ENCODE results near the gene TBC1D16. TPM values are rescaled to one million over a fixed set of nuclear protein-coding genes. Genes with fewer than 3 reads are reported as not detected.
A peak's percentile ranks its signal among the peaks of the same experiment; 100 is the strongest.

The TBC1D16 gene
- total and polyA plus RNA-seq, 5 donors from 2014 or later: 0.06 to 0.72 (median 0.13) TPM

DNA sequence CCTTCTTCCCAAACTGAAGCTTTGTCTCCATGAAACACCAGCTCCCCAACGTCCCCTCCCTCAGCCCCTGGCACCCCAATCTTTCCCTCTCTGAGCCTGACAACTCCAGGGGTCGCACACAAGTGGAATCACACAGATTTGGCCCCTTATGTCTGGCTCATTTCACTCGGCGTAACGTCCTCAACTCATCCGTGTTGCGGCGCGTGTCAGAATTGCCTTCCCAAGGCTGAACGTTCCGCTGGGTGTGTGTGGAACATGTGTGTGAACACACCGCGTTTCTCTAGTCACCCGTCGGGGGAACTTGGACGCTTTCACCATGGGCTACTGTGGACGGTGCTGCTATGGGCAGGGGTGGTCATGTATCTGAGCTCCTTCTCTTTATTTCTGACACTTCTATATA lies 45.0 kb downstream of the TBC1D16 start:
- Mint-ChIP-seq H3K27me3 (peaks cover 10% of the 10 kb centered on the region), H3K36me3 (no peaks in the 10 kb centered on the region), H3K4me1 (peaks cover 0 to 43% (median 9%) of the 10 kb centered on the region in 4 donors), H3K4me3 (peak overlapping the region in 3 of 4 donors; percentile 18 to 81 (median 23)), H3K9me3 (no peaks in the 10 kb centered on the region), H3K27ac (no peak overlapping the region)
- DNase-seq (no peak), ATAC-seq (ENCODE audit: low read depth in 2 of 2) (no peak)
- H3K27me3 ChIP-seq (ENCODE audit: control insufficient read depth, insufficient read depth, low read length): no peaks in the 10 kb centered on the region
- no peaks in the 10 kb centered on the region for H3K9me3 ChIP-seq (ENCODE audit: control insufficient read depth in 2 of 2, low read length in 2 of 2)
- H3K27ac ChIP-seq (ENCODE audit: insufficient read depth, low read length, poor library complexity, severe bottlenecking): no peak overlapping the region
- no peaks in the 10 kb centered on the region for H3K36me3 ChIP-seq (ENCODE audit: control insufficient read depth, insufficient read depth, low read length)
- H3K4me3 ChIP-seq (ENCODE audit: low read depth, low read length): no peak overlapping the region
- H3K4me1 ChIP-seq (ENCODE audit: control insufficient read depth, insufficient read depth, low read length, poor library complexity, severe bottlenecking): peaks cover 15% of the 10 kb centered on the region

DNA sequence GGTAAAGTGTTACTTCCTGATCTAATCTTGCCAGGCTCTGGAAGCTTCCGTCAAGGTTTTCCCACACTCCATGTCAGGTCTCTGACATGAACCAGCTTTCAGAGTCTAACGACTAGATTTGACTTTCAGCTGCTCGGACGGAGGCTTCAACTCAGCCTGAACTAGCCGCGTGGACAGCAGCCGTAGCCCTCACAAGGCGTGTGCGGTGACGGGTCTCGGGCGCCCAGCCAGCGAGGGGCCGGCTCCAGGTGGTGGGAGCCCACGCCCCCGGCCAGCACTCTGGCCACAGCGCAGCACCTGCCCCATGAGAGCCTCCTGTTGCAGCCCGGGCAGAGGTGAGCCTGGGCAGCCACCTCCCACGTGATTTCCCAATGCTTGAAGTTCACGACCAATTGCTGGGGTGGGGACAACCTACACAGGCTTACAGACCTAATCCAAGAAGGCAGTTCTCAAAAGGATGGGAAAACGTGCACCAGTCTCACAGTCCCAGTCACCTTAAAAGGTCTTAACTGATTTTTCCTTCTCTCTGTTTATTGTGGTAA lies 45.5 kb downstream of the TBC1D16 start:
- Histone ChIP-seq H3K27ac (ENCODE audit: insufficient read depth, low read length, poor library complexity, severe bottlenecking) (no peak overlapping the region), H3K4me1 (ENCODE audit: control insufficient read depth, insufficient read depth, low read length, poor library complexity, severe bottlenecking) (peaks cover 15% of the 10 kb centered on the region), H3K4me3 (ENCODE audit: low read depth, low read length) (no peak overlapping the region), H3K9me3 (ENCODE audit: control insufficient read depth in 2 of 2, low read length in 2 of 2) (no peaks in the 10 kb centered on the region), H3K36me3 (ENCODE audit: control insufficient read depth, insufficient read depth, low read length) (no peaks in the 10 kb centered on the region), H3K27me3 (ENCODE audit: control insufficient read depth, insufficient read depth, low read length) (no peaks in the 10 kb centered on the region)
- H3K9me3 Mint-ChIP-seq: no peaks in the 10 kb centered on the region
- H3K27ac Mint-ChIP-seq: no peak overlapping the region
- no peaks in the 10 kb centered on the region for H3K36me3 Mint-ChIP-seq
- H3K4me1 Mint-ChIP-seq: peaks cover 0 to 40% (median 7%) of the 10 kb centered on the region in 4 donors
- ATAC-seq (ENCODE audit: low read depth in 2 of 2) (no peak), DNase-seq (no peak)
- peak overlapping the region in 2 of 4 donors; percentile 23 to 63 for H3K4me3 Mint-ChIP-seq
- H3K27me3 Mint-ChIP-seq: peaks cover 10% of the 10 kb centered on the region

DNA sequence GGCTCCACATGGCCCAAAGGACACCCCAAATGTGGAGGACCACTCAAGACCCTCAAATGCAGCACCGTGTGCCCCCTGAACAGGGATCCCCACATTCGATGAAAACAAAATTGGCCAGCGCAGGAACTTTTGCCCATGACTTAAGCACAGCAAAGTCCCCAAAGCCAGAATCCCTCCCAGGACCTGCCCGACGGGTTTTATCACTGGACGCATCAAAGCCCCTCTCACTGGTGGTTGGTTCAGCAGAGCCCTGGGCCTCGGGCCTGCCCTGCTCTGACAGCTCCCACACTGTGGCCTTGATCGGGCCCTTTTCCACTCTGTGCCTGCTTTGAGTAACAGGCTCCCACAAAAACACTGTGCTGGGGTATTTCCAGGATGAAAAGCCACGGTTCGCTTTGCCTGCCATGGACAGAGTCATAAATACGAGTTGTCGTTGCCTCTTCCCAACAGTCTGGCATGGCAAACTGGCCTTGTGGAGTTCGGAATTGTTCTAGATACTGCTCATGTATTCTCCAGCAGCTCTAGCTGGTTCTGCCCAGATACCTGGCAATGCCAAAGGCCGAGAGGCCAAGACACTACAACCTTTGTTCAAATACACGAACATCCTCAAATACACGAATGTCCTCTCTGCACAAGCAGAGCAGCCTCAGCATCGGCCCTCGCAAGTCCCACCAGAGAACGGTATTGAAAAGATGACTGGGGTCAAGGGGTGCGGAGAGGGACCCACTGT lies 46.4 kb downstream of the TBC1D16 start:
- H3K27ac ChIP-seq (ENCODE audit: insufficient read depth, low read length, poor library complexity, severe bottlenecking): no peak overlapping the region
- ATAC-seq (ENCODE audit: low read depth in 2 of 2) (no peak), DNase-seq (no peak)
- peaks cover 15% of the 10 kb centered on the region for H3K4me1 ChIP-seq (ENCODE audit: control insufficient read depth, insufficient read depth, low read length, poor library complexity, severe bottlenecking)
- Mint-ChIP-seq H3K27me3 (peaks cover 10% of the 10 kb centered on the region), H3K27ac (no peak overlapping the region), H3K4me1 (peaks cover 0 to 34% (median 7%) of the 10 kb centered on the region in 4 donors), H3K9me3 (no peaks in the 10 kb centered on the region), H3K36me3 (no peaks in the 10 kb centered on the region), H3K4me3 (peak overlapping the region in 2 of 4 donors; percentile 47 to 63)
- H3K4me3 ChIP-seq (ENCODE audit: low read depth, low read length): no peak overlapping the region
- H3K27me3 ChIP-seq (ENCODE audit: control insufficient read depth, insufficient read depth, low read length): no peaks in the 10 kb centered on the region
- no peaks in the 10 kb centered on the region for H3K36me3 ChIP-seq (ENCODE audit: control insufficient read depth, insufficient read depth, low read length)
- H3K9me3 ChIP-seq (ENCODE audit: control insufficient read depth in 2 of 2, low read length in 2 of 2): no peaks in the 10 kb centered on the region

DNA sequence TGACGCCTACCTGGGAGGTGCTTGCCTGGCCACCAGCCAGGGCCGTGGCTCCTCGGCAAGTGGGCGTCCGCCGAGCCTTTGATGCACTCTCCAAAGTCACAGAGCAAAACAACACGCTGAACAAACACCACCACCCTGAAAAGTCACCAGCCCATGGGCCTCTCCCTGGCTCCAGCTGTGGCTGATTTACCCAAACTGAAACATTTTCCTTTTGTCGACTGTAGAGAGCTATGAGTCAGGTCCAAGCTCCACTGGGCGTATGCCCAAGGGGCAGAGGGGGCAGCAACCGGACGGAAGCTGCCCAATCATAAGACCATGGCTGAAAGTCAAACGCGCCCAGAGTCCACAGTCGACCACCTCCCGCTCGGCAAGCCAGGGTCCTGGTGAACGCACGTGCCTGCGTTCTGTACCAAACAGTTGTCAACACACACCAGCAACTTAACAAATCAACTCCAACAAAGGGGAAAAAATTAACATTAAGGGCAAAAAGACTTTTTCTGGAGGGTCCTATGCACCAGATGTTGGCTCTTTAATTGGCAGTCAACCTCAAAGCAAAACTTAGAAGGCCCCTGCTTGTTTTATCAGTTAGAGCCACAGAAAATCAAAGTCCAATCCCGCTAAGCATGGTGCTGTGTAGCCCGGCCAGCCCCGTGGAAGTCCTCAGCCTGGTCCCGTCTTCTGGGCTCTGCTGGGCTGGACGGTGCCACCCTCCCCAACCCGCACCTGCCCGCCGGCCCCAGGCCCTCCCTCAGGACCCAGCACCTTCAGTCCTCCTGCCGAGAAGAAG lies 47.3 kb downstream of the TBC1D16 start:
- no peak overlapping the region for H3K4me3 ChIP-seq (ENCODE audit: low read depth, low read length)
- ATAC-seq (ENCODE audit: low read depth in 2 of 2) (no peak), DNase-seq (no peak)
- no peaks in the 10 kb centered on the region for H3K36me3 ChIP-seq (ENCODE audit: control insufficient read depth, insufficient read depth, low read length)
- Mint-ChIP-seq H3K27ac (peak overlapping the region in 2 of 3 donors; percentile 55 to 69), H3K4me3 (peak overlapping the region in 1 of 4 donors; percentile 58), H3K36me3 (no peaks in the 10 kb centered on the region), H3K4me1 (peaks cover 0 to 31% (median 7%) of the 10 kb centered on the region in 4 donors), H3K9me3 (no peaks in the 10 kb centered on the region), H3K27me3 (peaks cover 10% of the 10 kb centered on the region)
- H3K4me1 ChIP-seq (ENCODE audit: control insufficient read depth, insufficient read depth, low read length, poor library complexity, severe bottlenecking): peaks cover 15% of the 10 kb centered on the region
- H3K9me3 ChIP-seq (ENCODE audit: control insufficient read depth in 2 of 2, low read length in 2 of 2): no peaks in the 10 kb centered on the region
- no peaks in the 10 kb centered on the region for H3K27me3 ChIP-seq (ENCODE audit: control insufficient read depth, insufficient read depth, low read length)
- H3K27ac ChIP-seq (ENCODE audit: insufficient read depth, low read length, poor library complexity, severe bottlenecking): no peak overlapping the region

DNA sequence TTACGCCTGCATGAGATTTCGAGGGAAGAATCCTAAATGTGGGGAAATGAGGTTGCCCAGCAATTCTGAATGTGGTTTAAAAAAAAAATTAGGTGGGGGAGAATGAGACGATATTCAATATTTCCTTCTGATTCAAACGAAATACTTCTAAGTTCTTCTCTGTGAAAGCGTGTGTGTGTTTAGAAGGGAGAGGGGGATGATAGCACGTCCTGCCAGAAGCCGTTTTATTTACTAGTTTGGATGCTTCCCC lies 47.8 kb downstream of the TBC1D16 start:
- Histone ChIP-seq H3K4me3 (ENCODE audit: low read depth, low read length) (no peak overlapping the region), H3K27me3 (ENCODE audit: control insufficient read depth, insufficient read depth, low read length) (no peaks in the 10 kb centered on the region), H3K36me3 (ENCODE audit: control insufficient read depth, insufficient read depth, low read length) (no peaks in the 10 kb centered on the region), H3K27ac (ENCODE audit: insufficient read depth, low read length, poor library complexity, severe bottlenecking) (no peak overlapping the region), H3K9me3 (ENCODE audit: control insufficient read depth in 2 of 2, low read length in 2 of 2) (no peaks in the 10 kb centered on the region), H3K4me1 (ENCODE audit: control insufficient read depth, insufficient read depth, low read length, poor library complexity, severe bottlenecking) (peaks cover 15% of the 10 kb centered on the region)
- Mint-ChIP-seq H3K4me1 (peaks cover 0 to 27% (median 7%) of the 10 kb centered on the region in 4 donors), H3K4me3 (peak overlapping the region in 1 of 4 donors; percentile 38), H3K9me3 (no peaks in the 10 kb centered on the region), H3K27me3 (peaks cover 12% of the 10 kb centered on the region), H3K36me3 (no peaks in the 10 kb centered on the region), H3K27ac (peak overlapping the region in 1 of 3 donors; percentile 55)
- DNase-seq: no peak
- no peak for ATAC-seq (ENCODE audit: low read depth in 2 of 2)

DNA sequence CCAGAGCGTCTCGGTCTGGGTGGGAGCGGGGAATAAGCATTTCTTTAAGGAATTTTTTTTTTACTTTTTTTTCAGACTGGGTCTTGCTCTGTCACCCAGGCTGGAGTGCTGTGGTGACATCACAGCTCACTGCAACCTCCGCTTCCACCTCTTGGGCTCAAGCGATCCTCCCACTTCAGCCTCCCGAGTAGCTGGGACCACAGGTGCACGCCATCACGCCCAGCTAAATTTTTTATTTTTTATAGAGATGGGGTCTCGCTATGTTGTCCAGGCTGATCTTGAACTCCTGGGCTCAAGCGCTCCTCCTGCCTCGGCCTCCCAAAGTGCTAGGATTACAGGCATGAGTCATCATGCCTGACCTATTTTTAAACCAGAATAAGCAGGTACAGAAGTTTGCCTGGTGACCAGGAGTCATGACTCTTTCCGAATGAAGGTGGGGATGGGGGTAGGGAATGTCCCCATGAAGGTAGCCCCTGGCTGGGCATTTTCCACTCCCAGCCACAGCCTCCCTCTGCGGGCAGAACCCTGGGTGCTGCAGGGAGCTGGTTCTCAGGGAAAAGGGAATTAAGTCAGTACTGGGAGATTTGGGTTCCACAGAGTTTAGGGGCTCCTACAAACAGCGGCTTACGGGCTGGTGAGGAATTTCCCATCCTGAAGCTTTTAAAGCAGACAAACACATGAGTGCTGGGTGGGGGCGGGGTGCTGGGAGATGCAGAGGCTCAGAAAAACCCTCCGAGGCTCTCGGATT lies 48.3 kb downstream of the TBC1D16 start:
- DNase-seq (no peak), ATAC-seq (ENCODE audit: low read depth in 2 of 2) (no peak)
- Histone ChIP-seq H3K27me3 (ENCODE audit: control insufficient read depth, insufficient read depth, low read length) (no peaks in the 10 kb centered on the region), H3K4me3 (ENCODE audit: low read depth, low read length) (no peak overlapping the region), H3K4me1 (ENCODE audit: control insufficient read depth, insufficient read depth, low read length, poor library complexity, severe bottlenecking) (peaks cover 12% of the 10 kb centered on the region), H3K9me3 (ENCODE audit: control insufficient read depth in 2 of 2, low read length in 2 of 2) (no peaks in the 10 kb centered on the region), H3K27ac (ENCODE audit: insufficient read depth, low read length, poor library complexity, severe bottlenecking) (no peak overlapping the region), H3K36me3 (ENCODE audit: control insufficient read depth, insufficient read depth, low read length) (no peaks in the 10 kb centered on the region)
- H3K27me3 Mint-ChIP-seq: peaks cover 13% of the 10 kb centered on the region
- H3K9me3 Mint-ChIP-seq: no peaks in the 10 kb centered on the region
- H3K4me3 Mint-ChIP-seq: no peak overlapping the region
- peaks cover 0 to 24% (median 2%) of the 10 kb centered on the region in 4 donors for H3K4me1 Mint-ChIP-seq
- H3K36me3 Mint-ChIP-seq: no peaks in the 10 kb centered on the region
- no peak overlapping the region for H3K27ac Mint-ChIP-seq

DNA sequence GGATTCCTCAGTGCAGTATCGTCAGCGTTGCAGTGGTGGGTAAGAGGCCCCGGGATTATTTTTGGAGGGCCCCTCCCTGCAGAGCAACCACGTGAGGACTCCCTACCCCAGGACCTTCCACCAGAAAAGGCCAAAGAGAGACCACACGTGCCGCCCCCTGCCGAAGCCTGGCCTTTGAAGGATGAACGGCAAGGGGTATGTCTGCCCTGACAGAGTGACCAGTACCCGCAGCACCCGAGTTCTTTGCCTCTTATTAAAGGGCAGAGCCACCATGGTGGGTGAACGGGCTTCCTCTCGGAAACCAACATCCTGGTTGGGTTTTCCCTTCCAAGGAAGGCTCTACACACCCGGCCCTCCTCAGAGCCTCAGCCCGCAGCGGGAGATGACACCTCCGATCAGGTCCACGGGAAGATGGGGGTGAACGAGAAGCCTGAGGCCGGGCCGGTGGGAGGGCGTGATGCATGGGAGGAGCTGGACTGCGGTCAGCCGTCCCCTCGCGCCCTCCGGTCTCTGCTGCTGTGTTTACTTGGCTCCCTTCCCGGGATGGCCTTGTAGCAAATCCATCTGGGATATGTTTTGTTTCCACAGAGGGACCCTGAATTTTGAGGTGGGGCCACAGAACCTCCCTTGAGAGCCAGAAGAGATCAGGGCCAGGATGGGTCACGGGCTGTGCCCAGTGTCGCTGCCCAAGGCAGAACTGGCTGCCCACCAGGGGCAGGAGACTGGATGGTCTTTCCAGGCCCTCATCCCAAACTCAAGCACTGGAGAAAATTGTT lies 49.1 kb downstream of the TBC1D16 start:
- no peaks in the 10 kb centered on the region for H3K9me3 Mint-ChIP-seq
- H3K4me1 Mint-ChIP-seq: peaks cover 0 to 20% (median 0%) of the 10 kb centered on the region in 4 donors
- Histone ChIP-seq H3K4me1 (ENCODE audit: control insufficient read depth, insufficient read depth, low read length, poor library complexity, severe bottlenecking) (peaks cover 4% of the 10 kb centered on the region), H3K36me3 (ENCODE audit: control insufficient read depth, insufficient read depth, low read length) (no peaks in the 10 kb centered on the region), H3K4me3 (ENCODE audit: low read depth, low read length) (no peak overlapping the region), H3K27ac (ENCODE audit: insufficient read depth, low read length, poor library complexity, severe bottlenecking) (no peak overlapping the region), H3K9me3 (ENCODE audit: control insufficient read depth in 2 of 2, low read length in 2 of 2) (no peaks in the 10 kb centered on the region), H3K27me3 (ENCODE audit: control insufficient read depth, insufficient read depth, low read length) (no peaks in the 10 kb centered on the region)
- H3K27ac Mint-ChIP-seq: no peak overlapping the region
- H3K4me3 Mint-ChIP-seq: no peak overlapping the region
- H3K36me3 Mint-ChIP-seq: no peaks in the 10 kb centered on the region
- H3K27me3 Mint-ChIP-seq: peaks cover 13% of the 10 kb centered on the region
- no peak for DNase-seq
- ATAC-seq (ENCODE audit: low read depth in 2 of 2): no peak

Measured in CD4-positive, CD25-positive, alpha-beta regulatory T cell (primary cell).